ENCODE results near the gene AOAH.
"Not testable (repeated sequence)": the region's sequence is repeated elsewhere in the genome, so short reads cannot be mapped to it uniquely, and the experiment has no call there.

AOAH gene

DNA sequence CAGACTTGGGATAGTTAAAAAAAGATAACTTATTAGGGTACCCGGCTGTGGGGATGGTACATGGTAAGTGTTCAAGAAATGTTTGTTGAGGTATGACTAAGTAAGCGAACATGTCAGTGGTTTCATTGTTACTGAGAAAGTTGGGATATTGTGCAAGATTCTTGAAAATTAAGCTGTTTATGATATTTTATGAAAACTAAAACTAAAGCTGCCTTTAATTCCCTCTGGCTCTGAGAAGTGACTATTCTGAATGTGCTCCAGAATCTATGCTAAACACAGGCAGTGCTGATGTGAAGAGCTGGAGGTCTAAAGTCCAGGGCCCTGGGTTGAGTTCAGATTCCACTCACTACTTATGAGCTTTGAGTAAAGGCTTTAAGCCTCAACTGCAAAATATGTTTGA is 72.9 kb downstream of the AOAH start:
- no peaks in the 10 kb centered on the region for H4K20me1 ChIP-seq

GRCh38 chr7:36650766-36651312 is 73.5 kb downstream of the AOAH start:
- Histone ChIP-seq H3K4me3 (no peak overlapping the region), H3K9me3 (no peaks in the 10 kb centered on the region), H3K9ac (no peak overlapping the region), H3K36me3 (no peaks in the 10 kb centered on the region), H3K4me2 (no peak overlapping the region), H3K27ac (no peak overlapping the region), H4K20me1 (no peaks in the 10 kb centered on the region), H3K4me1 (no peaks in the 10 kb centered on the region), H3K27me3 (no peaks in the 10 kb centered on the region)
- no peak for TF ChIP-seq Cebpa-rat (IDR thresholded peaks at IDR 0.05)

More for the DNA sequence above, 72.9 kb downstream of the AOAH start:
- Histone ChIP-seq H3K4me3 (no peak overlapping the region), H3K27me3 (no peaks in the 10 kb centered on the region), H3K9ac (no peak overlapping the region), H3K27ac (no peak overlapping the region), H3K36me3 (no peaks in the 10 kb centered on the region), H3K9me3 (no peaks in the 10 kb centered on the region), H3K4me1 (no peaks in the 10 kb centered on the region), H3K4me2 (no peak overlapping the region)
- TF ChIP-seq Cebpa-rat (IDR thresholded peaks at IDR 0.05): no peak

GRCh38 chr7:36650320-36650719 is 74.0 kb downstream of the AOAH start:
- Histone ChIP-seq H3K9me3 (no peaks in the 10 kb centered on the region), H3K9ac (no peak overlapping the region)

GRCh38 chr7:36649319-36649718 is 75.0 kb downstream of the AOAH start:
- not testable (repeated sequence) for H3K27ac ChIP-seq, H3K27me3 ChIP-seq, H3K36me3 ChIP-seq, H3K4me3 ChIP-seq, H3K4me2 ChIP-seq, H3K9ac ChIP-seq, H3K9me3 ChIP-seq, H4K20me1 ChIP-seq
- peaks cover 11% of the 10 kb centered on the region for H3K4me1 ChIP-seq

More at GRCh38 chr7:36650320-36650719, 74.0 kb downstream of the AOAH start:
- Histone ChIP-seq H3K4me3 (no peak overlapping the region), H3K4me2 (no peak overlapping the region), H4K20me1 (no peaks in the 10 kb centered on the region), H3K36me3 (no peaks in the 10 kb centered on the region), H3K27ac (no peak overlapping the region), H3K27me3 (no peaks in the 10 kb centered on the region), H3K4me1 (peaks cover 2% of the 10 kb centered on the region; the same call in 1 of the 2 replicates)
- TF ChIP-seq Cebpa-rat (IDR thresholded peaks at IDR 0.05): no peak

DNA sequence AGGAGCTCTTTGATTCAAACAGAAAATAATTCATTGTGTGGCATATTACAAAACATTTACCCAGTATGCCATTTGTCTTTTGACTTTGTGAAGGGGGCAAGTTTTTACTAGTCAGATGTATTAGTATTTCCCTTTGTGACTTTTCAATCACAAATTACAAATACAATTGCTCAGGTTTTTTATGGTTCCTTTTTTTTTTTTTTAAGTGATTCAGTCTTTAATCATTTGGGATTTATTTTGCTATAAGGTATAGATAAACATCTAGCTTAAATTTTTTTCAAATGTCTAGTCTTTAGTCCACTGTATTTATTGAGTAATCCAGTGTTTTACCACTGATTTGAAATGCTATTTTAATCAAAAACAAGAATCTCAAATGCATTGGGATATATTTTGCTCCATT is 75.9 kb downstream of the AOAH start:
- Histone ChIP-seq H3K27ac (no peak overlapping the region), H3K27me3 (no peaks in the 10 kb centered on the region), H3K9ac (no peak overlapping the region), H3K4me1 (peaks cover 11% of the 10 kb centered on the region), H3K4me2 (no peak overlapping the region), H3K36me3 (no peaks in the 10 kb centered on the region), H4K20me1 (no peaks in the 10 kb centered on the region), H3K4me3 (no peak overlapping the region), H3K9me3 (no peaks in the 10 kb centered on the region)
- TF ChIP-seq Cebpa-rat (IDR thresholded peaks at IDR 0.05): no peak

DNA sequence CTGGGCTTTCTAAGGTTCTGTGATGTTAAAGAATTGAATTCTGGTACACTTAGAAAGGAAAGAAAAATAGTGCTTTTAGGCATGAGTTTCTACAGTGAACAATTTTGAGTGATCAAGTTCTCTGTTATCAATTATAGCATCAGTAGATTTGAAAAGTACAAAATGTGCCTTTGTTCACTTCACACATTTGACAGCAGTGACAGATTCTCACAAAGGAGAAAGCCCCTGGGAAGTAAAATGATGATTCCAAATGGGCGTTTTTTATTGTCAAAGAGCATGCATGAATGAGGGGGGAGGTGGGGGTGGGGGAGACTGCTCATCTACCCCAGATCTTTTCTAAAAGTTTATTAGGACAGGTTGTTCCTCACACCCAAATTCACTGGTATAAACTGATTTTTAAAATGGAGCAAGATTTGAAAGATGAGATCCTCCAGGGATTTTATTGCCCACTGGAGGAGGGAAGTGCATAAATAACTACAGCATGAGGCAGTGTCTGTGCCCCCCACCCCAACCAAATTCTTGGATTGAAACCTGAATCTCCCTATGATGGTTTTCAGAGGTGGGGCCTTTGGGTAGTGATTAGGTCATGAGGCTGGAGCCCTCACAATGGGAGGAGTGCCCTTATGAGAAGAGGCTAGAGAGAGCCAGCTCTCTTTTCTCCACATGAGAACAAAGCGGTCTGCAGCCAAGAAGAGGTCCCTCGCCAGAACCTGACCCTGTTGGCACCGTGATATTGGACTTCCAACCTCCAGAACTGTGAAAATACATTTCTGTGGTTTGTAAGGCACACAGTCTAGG is 79.5 kb downstream of the AOAH start:
- Histone ChIP-seq H3K36me3 (no peaks in the 10 kb centered on the region), H3K4me1 (peaks cover 40% of the 10 kb centered on the region), H4K20me1 (no peaks in the 10 kb centered on the region), H3K9me3 (no peaks in the 10 kb centered on the region), H3K27ac (no peak overlapping the region), H3K4me2 (peak overlapping the region; percentile 46), H3K9ac (no peak overlapping the region), H3K27me3 (no peaks in the 10 kb centered on the region), H3K4me3 (no peak overlapping the region)
- TF ChIP-seq Cebpa-rat (IDR thresholded peaks at IDR 0.05): no peak

DNA sequence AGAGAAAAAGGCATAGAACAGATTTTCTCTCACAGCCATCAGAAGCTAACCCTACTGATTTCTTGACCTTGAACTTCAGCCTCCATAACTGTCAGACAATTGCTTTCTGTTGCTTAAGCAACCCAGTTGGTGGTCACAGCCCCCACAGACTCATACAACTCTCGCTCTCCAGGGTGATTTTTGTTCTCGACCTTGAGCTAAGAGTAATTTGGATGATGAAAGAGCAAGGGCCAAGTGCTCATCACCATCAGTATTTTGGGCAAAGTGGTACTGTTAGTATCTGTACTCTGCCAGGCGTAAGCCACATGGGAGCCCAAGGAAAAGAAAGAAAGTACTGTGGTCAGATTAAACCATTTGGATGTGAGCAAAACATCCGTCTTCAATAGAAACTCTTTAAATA is 81.9 kb downstream of the AOAH start:
- Histone ChIP-seq H4K20me1 (no peaks in the 10 kb centered on the region), H3K4me3 (no peak overlapping the region)

GRCh38 chr7:36642010-36642409 is 82.3 kb downstream of the AOAH start:
- H3K9me3 ChIP-seq: no peaks in the 10 kb centered on the region
- peak overlapping the region; percentile 51 for H3K4me2 ChIP-seq
- H3K4me3 ChIP-seq: no peak overlapping the region
- no peak for TF ChIP-seq Cebpa-rat (IDR thresholded peaks at IDR 0.05)
- H3K4me1 ChIP-seq: peaks cover 66% of the 10 kb centered on the region
- H3K36me3 ChIP-seq: no peaks in the 10 kb centered on the region
- H3K27ac ChIP-seq: no peak overlapping the region
- no peaks in the 10 kb centered on the region for H4K20me1 ChIP-seq
- no peak overlapping the region for H3K9ac ChIP-seq
- no peaks in the 10 kb centered on the region for H3K27me3 ChIP-seq

More for the DNA sequence above, 81.9 kb downstream of the AOAH start:
- Histone ChIP-seq H3K4me1 (peaks cover 63% of the 10 kb centered on the region), H3K4me2 (peak overlapping the region; percentile 51), H3K27ac (no peak overlapping the region), H3K27me3 (no peaks in the 10 kb centered on the region), H3K9me3 (no peaks in the 10 kb centered on the region), H3K9ac (no peak overlapping the region), H3K36me3 (no peaks in the 10 kb centered on the region)
- TF ChIP-seq Cebpa-rat (IDR thresholded peaks at IDR 0.05): no peak

- Histone ChIP-seq H3K4me1 (peaks cover 66% of the 10 kb centered on the region), H3K4me2 (peak overlapping the region; percentile 74; the same call in 1 of the 2 replicates), H3K9ac (no peak overlapping the region), H4K20me1 (no peaks in the 10 kb centered on the region), H3K27ac (no peak overlapping the region), H3K4me3 (no peak overlapping the region), H3K36me3 (no peaks in the 10 kb centered on the region), H3K9me3 (no peaks in the 10 kb centered on the region), H3K27me3 (no peaks in the 10 kb centered on the region)
- TF ChIP-seq Cebpa-rat (IDR thresholded peaks at IDR 0.05): no peak
These were observed 83.6 kb downstream of the AOAH start for GRCh38 chr7:36640682-36641081.

- Histone ChIP-seq H3K27ac (no peak overlapping the region), H3K4me2 (peak overlapping the region; percentile 74), H3K4me3 (no peak overlapping the region), H3K9me3 (no peaks in the 10 kb centered on the region), H3K9ac (no peak overlapping the region), H3K27me3 (no peaks in the 10 kb centered on the region), H3K4me1 (peaks cover 66% of the 10 kb centered on the region), H3K36me3 (no peaks in the 10 kb centered on the region), H4K20me1 (no peaks in the 10 kb centered on the region)
- TF ChIP-seq Cebpa-rat (IDR thresholded peaks at IDR 0.05): no peak
These were observed 84.5 kb downstream of the AOAH start for GRCh38 chr7:36639826-36640225.

Measured in BLaER1 (cell line).